ENCODE measurements around the gene PRSS53.

GRCh38 chr16:31085411-31085810, 3.3 kb downstream of the PRSS53 start:
- no peak for TF ChIP-seq POLR2AphosphoS5 (IDR thresholded peaks at IDR 0.05)
- TF ChIP-seq, protein P1, sequence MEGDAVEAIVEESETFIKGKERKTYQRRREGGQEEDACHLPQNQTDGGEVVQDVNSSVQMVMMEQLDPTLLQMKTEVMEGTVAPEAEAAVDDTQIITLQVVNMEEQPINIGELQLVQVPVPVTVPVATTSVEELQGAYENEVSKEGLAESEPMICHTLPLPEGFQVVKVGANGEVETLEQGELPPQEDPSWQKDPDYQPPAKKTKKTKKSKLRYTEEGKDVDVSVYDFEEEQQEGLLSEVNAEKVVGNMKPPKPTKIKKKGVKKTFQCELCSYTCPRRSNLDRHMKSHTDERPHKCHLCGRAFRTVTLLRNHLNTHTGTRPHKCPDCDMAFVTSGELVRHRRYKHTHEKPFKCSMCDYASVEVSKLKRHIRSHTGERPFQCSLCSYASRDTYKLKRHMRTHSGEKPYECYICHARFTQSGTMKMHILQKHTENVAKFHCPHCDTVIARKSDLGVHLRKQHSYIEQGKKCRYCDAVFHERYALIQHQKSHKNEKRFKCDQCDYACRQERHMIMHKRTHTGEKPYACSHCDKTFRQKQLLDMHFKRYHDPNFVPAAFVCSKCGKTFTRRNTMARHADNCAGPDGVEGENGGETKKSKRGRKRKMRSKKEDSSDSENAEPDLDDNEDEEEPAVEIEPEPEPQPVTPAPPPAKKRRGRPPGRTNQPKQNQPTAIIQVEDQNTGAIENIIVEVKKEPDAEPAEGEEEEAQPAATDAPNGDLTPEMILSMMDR (IDR thresholded peaks at IDR 0.05 in 8 of 11, conservative IDR thresholded peaks at IDR 0.05 in 3 of 11): no peak
- no peak for TF ChIP-seq POLR2A (IDR thresholded peaks at IDR 0.05)
